ENCODE measurements around the gene SPPL2C.

SPPL2C gene

GRCh38 chr17:45837603-45838002 is 7.1 kb upstream of the SPPL2C start:
- no peak overlapping the region for H3K18ac ChIP-seq (ENCODE audit: low read length)
- no peaks in the 10 kb centered on the region for H3K79me2 ChIP-seq (ENCODE audit: control insufficient read depth, insufficient read depth, low read length)
- H3K79me1 ChIP-seq (ENCODE audit: low read length): no peaks in the 10 kb centered on the region
- no peaks in the 10 kb centered on the region for H3K27me3 ChIP-seq (ENCODE audit: insufficient read depth, low read length, poor library complexity)
- H3K36me3 ChIP-seq (ENCODE audit: control insufficient read depth, insufficient read depth, low read length): no peaks in the 10 kb centered on the region
- H3K4me3 ChIP-seq (ENCODE audit: low read length): no peak overlapping the region
- H3K4ac ChIP-seq (ENCODE audit: low read depth, low read length): no peak overlapping the region
- H4K5ac ChIP-seq (ENCODE audit: low read length): no peak overlapping the region
- H2BK120ac ChIP-seq (ENCODE audit: low read depth, low read length): no peak overlapping the region
- no peak overlapping the region for H3K56ac ChIP-seq (ENCODE audit: low read length)
- no CpG with 5 or more reads among the region's 9 CpGs for WGBS (ENCODE audit: extremely low coverage, insufficient coverage, low lambda C conversion rate)
- H3K9ac ChIP-seq (ENCODE audit: low read length): no peak overlapping the region
- no peak for DNase-seq
- no peaks in the 10 kb centered on the region for H3K4me1 ChIP-seq (ENCODE audit: control insufficient read depth, low read depth, low read length)
- H3K4me2 ChIP-seq (ENCODE audit: low read length): no peak overlapping the region
- H2BK5ac ChIP-seq (ENCODE audit: low read length): no peak overlapping the region
- H2BK15ac ChIP-seq (replicated peaks; ENCODE audit: low read depth): no peak overlapping the region
- H3K27ac ChIP-seq (ENCODE audit: low read depth, low read length): no peak overlapping the region
- H3K23ac ChIP-seq (ENCODE audit: low read length): no peak overlapping the region
- H4K8ac ChIP-seq (ENCODE audit: low read depth, low read length): no peak overlapping the region
- H2AK5ac ChIP-seq (ENCODE audit: low read length): no peak overlapping the region

GRCh38 chr17:45838751-45839295 is 5.9 kb upstream of the SPPL2C start:
- Histone ChIP-seq H3K4me3 (ENCODE audit: low read length) (no peak overlapping the region), H3K79me1 (ENCODE audit: low read length) (no peaks in the 10 kb centered on the region), H3K23ac (ENCODE audit: low read length) (no peak overlapping the region), H2BK5ac (ENCODE audit: low read length) (no peak overlapping the region), H4K8ac (ENCODE audit: low read depth, low read length) (no peak overlapping the region), H3K27ac (ENCODE audit: low read depth, low read length) (no peak overlapping the region), H3K36me3 (ENCODE audit: control insufficient read depth, insufficient read depth, low read length) (no peaks in the 10 kb centered on the region), H3K56ac (ENCODE audit: low read length) (no peak overlapping the region), H3K4me2 (ENCODE audit: low read length) (no peak overlapping the region), H2BK120ac (ENCODE audit: low read depth, low read length) (no peak overlapping the region), H3K4ac (ENCODE audit: low read depth, low read length) (no peak overlapping the region), H3K9ac (ENCODE audit: low read length) (no peak overlapping the region), H3K79me2 (ENCODE audit: control insufficient read depth, insufficient read depth, low read length) (no peaks in the 10 kb centered on the region), H4K5ac (ENCODE audit: low read length) (no peak overlapping the region), H2AK5ac (ENCODE audit: low read length) (no peak overlapping the region), H2BK15ac (replicated peaks; ENCODE audit: low read depth) (no peak overlapping the region), H3K4me1 (ENCODE audit: control insufficient read depth, low read depth, low read length) (no peaks in the 10 kb centered on the region), H3K18ac (ENCODE audit: low read length) (no peak overlapping the region), H3K27me3 (ENCODE audit: insufficient read depth, low read length, poor library complexity) (no peaks in the 10 kb centered on the region)
- DNase-seq: no peak
- no CpG with 5 or more reads among the region's 8 CpGs for WGBS (ENCODE audit: extremely low coverage, insufficient coverage, low lambda C conversion rate)

GRCh38 chr17:45839442-45839841 is 5.2 kb upstream of the SPPL2C start:
- H3K18ac ChIP-seq (ENCODE audit: low read length): no peak overlapping the region
- H3K79me2 ChIP-seq (ENCODE audit: control insufficient read depth, insufficient read depth, low read length): no peaks in the 10 kb centered on the region
- no peaks in the 10 kb centered on the region for H3K79me1 ChIP-seq (ENCODE audit: low read length)
- no peak overlapping the region for H2BK5ac ChIP-seq (ENCODE audit: low read length)
- H2AK5ac ChIP-seq (ENCODE audit: low read length): no peak overlapping the region
- H3K36me3 ChIP-seq (ENCODE audit: control insufficient read depth, insufficient read depth, low read length): no peaks in the 10 kb centered on the region
- no peak overlapping the region for H2BK120ac ChIP-seq (ENCODE audit: low read depth, low read length)
- no peak overlapping the region for H3K4ac ChIP-seq (ENCODE audit: low read depth, low read length)
- no CpG with 5 or more reads among the region's 4 CpGs for WGBS (ENCODE audit: extremely low coverage, insufficient coverage, low lambda C conversion rate)
- DNase-seq: no peak
- no peak overlapping the region for H3K4me2 ChIP-seq (ENCODE audit: low read length)
- H3K56ac ChIP-seq (ENCODE audit: low read length): no peak overlapping the region
- H3K23ac ChIP-seq (ENCODE audit: low read length): no peak overlapping the region
- H4K5ac ChIP-seq (ENCODE audit: low read length): no peak overlapping the region
- H3K4me3 ChIP-seq (ENCODE audit: low read length): no peak overlapping the region
- no peak overlapping the region for H3K27ac ChIP-seq (ENCODE audit: low read depth, low read length)
- no peaks in the 10 kb centered on the region for H3K27me3 ChIP-seq (ENCODE audit: insufficient read depth, low read length, poor library complexity)
- no peak overlapping the region for H4K8ac ChIP-seq (ENCODE audit: low read depth, low read length)
- no peak overlapping the region for H3K9ac ChIP-seq (ENCODE audit: low read length)
- no peaks in the 10 kb centered on the region for H3K4me1 ChIP-seq (ENCODE audit: control insufficient read depth, low read depth, low read length)
- no peak overlapping the region for H2BK15ac ChIP-seq (replicated peaks; ENCODE audit: low read depth)

GRCh38 chr17:45841186-45841585 is 3.5 kb upstream of the SPPL2C start:
- Histone ChIP-seq H3K9ac (ENCODE audit: low read length) (no peak overlapping the region), H3K79me1 (ENCODE audit: low read length) (no peaks in the 10 kb centered on the region), H3K23ac (ENCODE audit: low read length) (no peak overlapping the region), H2BK5ac (ENCODE audit: low read length) (no peak overlapping the region), H3K18ac (ENCODE audit: low read length) (no peak overlapping the region), H2BK15ac (replicated peaks; ENCODE audit: low read depth) (no peak overlapping the region), H3K4me2 (ENCODE audit: low read length) (no peak overlapping the region), H3K4ac (ENCODE audit: low read depth, low read length) (no peak overlapping the region), H4K5ac (ENCODE audit: low read length) (no peak overlapping the region), H4K8ac (ENCODE audit: low read depth, low read length) (no peak overlapping the region), H3K36me3 (ENCODE audit: control insufficient read depth, insufficient read depth, low read length) (no peaks in the 10 kb centered on the region), H2AK5ac (ENCODE audit: low read length) (no peak overlapping the region), H3K27me3 (ENCODE audit: insufficient read depth, low read length, poor library complexity) (no peaks in the 10 kb centered on the region), H3K27ac (ENCODE audit: low read depth, low read length) (no peak overlapping the region), H3K56ac (ENCODE audit: low read length) (no peak overlapping the region), H3K4me3 (ENCODE audit: low read length) (no peak overlapping the region), H3K79me2 (ENCODE audit: control insufficient read depth, insufficient read depth, low read length) (no peaks in the 10 kb centered on the region), H3K4me1 (ENCODE audit: control insufficient read depth, low read depth, low read length) (no peaks in the 10 kb centered on the region), H2BK120ac (ENCODE audit: low read depth, low read length) (no peak overlapping the region)
- WGBS (ENCODE audit: extremely low coverage, insufficient coverage, low lambda C conversion rate): no CpG with 5 or more reads among the region's 9 CpGs
- no peak for DNase-seq

GRCh38 chr17:45841883-45842525 is 2.7 kb upstream of the SPPL2C start:
- H3K79me1 ChIP-seq (ENCODE audit: low read length): no peaks in the 10 kb centered on the region
- no peak overlapping the region for H3K9ac ChIP-seq (ENCODE audit: low read length)
- no peak overlapping the region for H3K56ac ChIP-seq (ENCODE audit: low read length)
- H3K4me1 ChIP-seq (ENCODE audit: control insufficient read depth, low read depth, low read length): no peaks in the 10 kb centered on the region
- H4K8ac ChIP-seq (ENCODE audit: low read depth, low read length): no peak overlapping the region
- no peak overlapping the region for H3K18ac ChIP-seq (ENCODE audit: low read length)
- no peak overlapping the region for H2BK15ac ChIP-seq (replicated peaks; ENCODE audit: low read depth)
- no peak overlapping the region for H3K4me2 ChIP-seq (ENCODE audit: low read length)
- no peak overlapping the region for H3K23ac ChIP-seq (ENCODE audit: low read length)
- no peaks in the 10 kb centered on the region for H3K36me3 ChIP-seq (ENCODE audit: control insufficient read depth, insufficient read depth, low read length)
- H3K4me3 ChIP-seq (ENCODE audit: low read length): no peak overlapping the region
- H2BK5ac ChIP-seq (ENCODE audit: low read length): no peak overlapping the region
- H2BK120ac ChIP-seq (ENCODE audit: low read depth, low read length): no peak overlapping the region
- no peaks in the 10 kb centered on the region for H3K27me3 ChIP-seq (ENCODE audit: insufficient read depth, low read length, poor library complexity)
- no CpG with 5 or more reads among the region's 7 CpGs for WGBS (ENCODE audit: extremely low coverage, insufficient coverage, low lambda C conversion rate)
- H2AK5ac ChIP-seq (ENCODE audit: low read length): no peak overlapping the region
- H3K79me2 ChIP-seq (ENCODE audit: control insufficient read depth, insufficient read depth, low read length): no peaks in the 10 kb centered on the region
- no peak overlapping the region for H4K5ac ChIP-seq (ENCODE audit: low read length)
- no peak overlapping the region for H3K4ac ChIP-seq (ENCODE audit: low read depth, low read length)
- no peak overlapping the region for H3K27ac ChIP-seq (ENCODE audit: low read depth, low read length)
- DNase-seq: no peak

GRCh38 chr17:45843722-45844121 is 959 bp upstream of the SPPL2C start:
- no peak overlapping the region for H2BK120ac ChIP-seq (ENCODE audit: low read depth, low read length)
- no peak overlapping the region for H2BK15ac ChIP-seq (replicated peaks; ENCODE audit: low read depth)
- H4K8ac ChIP-seq (ENCODE audit: low read depth, low read length): no peak overlapping the region
- no peaks in the 10 kb centered on the region for H3K36me3 ChIP-seq (ENCODE audit: control insufficient read depth, insufficient read depth, low read length)
- no peak overlapping the region for H3K18ac ChIP-seq (ENCODE audit: low read length)
- no peak overlapping the region for H4K5ac ChIP-seq (ENCODE audit: low read length)
- H3K4me3 ChIP-seq (ENCODE audit: low read length): no peak overlapping the region
- no peaks in the 10 kb centered on the region for H3K4me1 ChIP-seq (ENCODE audit: control insufficient read depth, low read depth, low read length)
- H3K23ac ChIP-seq (ENCODE audit: low read length): no peak overlapping the region
- no peaks in the 10 kb centered on the region for H3K27me3 ChIP-seq (ENCODE audit: insufficient read depth, low read length, poor library complexity)
- no peak for DNase-seq
- no peaks in the 10 kb centered on the region for H3K79me1 ChIP-seq (ENCODE audit: low read length)
- no peak overlapping the region for H3K9ac ChIP-seq (ENCODE audit: low read length)
- H3K4me2 ChIP-seq (ENCODE audit: low read length): no peak overlapping the region
- no peak overlapping the region for H3K27ac ChIP-seq (ENCODE audit: low read depth, low read length)
- H2AK5ac ChIP-seq (ENCODE audit: low read length): no peak overlapping the region
- no peak overlapping the region for H3K56ac ChIP-seq (ENCODE audit: low read length)
- H3K4ac ChIP-seq (ENCODE audit: low read depth, low read length): no peak overlapping the region
- no CpG with 5 or more reads among the region's 4 CpGs for WGBS (ENCODE audit: extremely low coverage, insufficient coverage, low lambda C conversion rate)
- no peaks in the 10 kb centered on the region for H3K79me2 ChIP-seq (ENCODE audit: control insufficient read depth, insufficient read depth, low read length)
- no peak overlapping the region for H2BK5ac ChIP-seq (ENCODE audit: low read length)
